HL-60 (cell line): ENCODE data around the gene CADM2.

Source experiments
- CTCF ChIP-seq: IDR thresholded peaks from one replicate; pipeline ENCODE4 v1.5.1; 2011; ENCODE audit warnings: low read length, control low read depth, inconsistent platforms; ENCODE audit not compliant: insufficient read depth
- POLR2AphosphoS5 ChIP-seq: IDR thresholded peaks from 2 replicates; pipeline ENCODE4 v1.6.1; 2012; ENCODE audit warnings: low read depth

GRCh38 chr3:85979034-85979433 is 1020.2 kb downstream of the CADM2 start:
- TF ChIP-seq CTCF (no peak), POLR2AphosphoS5 (no peak)
